Amniotic stem cell (primary cell): Measurements from ENCODE around the gene PLEKHA5.
"Not testable (repeated sequence)": the region's sequence is repeated elsewhere in the genome, so short reads cannot be mapped to it uniquely, and the experiment has no call there.

Source experiments
- DNase-seq: peaks from one replicate; lab custom pipeline; 2025; lab: John Stamatoyannopoulos, UW

PLEKHA5 gene

DNA sequence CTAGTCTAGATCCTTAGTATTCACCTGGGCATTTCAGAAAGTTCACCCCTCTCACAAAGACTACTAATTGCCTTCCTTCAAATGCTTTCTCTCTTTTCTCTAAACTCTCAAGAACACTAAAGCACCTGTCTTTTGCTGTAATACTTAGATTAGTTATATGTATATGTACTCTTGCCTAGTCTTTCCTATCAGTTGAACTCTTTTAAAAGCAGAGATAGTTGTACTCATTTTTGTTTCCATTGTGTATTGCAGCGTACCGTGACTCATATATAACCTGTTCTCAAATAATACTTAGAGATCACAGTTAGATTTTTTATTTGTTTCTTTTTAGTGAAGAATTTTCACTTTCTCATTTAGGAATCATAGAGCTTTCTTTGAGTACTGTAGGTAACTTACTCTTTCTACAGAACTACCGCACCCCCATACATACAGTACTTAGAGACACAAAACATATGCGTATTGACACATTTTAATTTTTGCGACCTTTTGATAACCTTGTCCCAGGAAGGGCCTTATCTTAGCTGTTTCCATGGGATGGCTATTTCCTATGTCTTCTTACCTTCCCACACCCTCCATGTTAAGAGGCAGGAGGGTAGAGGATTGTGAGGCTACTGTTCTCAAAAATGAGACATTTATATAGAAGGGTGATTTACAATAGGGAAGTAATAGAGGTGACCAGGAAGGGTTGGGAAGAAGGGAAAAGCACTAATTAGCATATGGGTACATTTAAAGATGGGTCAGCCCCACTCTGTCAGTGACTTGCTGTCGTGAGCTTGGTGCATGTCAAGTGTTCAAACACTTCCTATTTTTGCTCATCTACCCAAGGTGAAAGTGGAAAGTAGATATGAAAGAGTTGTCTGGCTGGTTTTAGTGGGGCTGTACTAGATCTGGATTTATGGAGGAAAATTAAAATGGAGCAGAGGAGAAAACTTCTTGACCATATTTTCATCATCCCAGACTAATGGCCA is 74.3 kb downstream of the PLEKHA5 start:
- DNase-seq, result no peak

DNA sequence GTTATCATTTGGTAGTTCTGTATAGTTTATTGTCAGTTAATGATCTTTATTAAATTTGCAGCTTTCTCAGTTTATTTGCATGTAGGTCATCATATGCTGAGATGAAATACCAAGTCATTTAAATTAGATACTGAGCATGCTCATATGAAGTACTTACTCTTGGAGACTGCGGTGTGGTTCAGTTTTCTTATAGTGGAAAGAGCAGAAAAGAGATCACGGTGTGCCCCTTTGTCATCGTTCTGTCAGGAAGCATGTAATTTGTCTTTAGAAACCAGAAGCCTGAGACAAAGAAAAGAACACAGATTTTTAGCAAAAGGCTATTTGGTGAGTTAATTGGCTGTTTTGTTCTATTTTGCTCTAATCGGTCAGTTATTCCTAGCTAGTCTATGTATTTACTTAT is 75.6 kb downstream of the PLEKHA5 start:
- no peak for DNase-seq

DNA sequence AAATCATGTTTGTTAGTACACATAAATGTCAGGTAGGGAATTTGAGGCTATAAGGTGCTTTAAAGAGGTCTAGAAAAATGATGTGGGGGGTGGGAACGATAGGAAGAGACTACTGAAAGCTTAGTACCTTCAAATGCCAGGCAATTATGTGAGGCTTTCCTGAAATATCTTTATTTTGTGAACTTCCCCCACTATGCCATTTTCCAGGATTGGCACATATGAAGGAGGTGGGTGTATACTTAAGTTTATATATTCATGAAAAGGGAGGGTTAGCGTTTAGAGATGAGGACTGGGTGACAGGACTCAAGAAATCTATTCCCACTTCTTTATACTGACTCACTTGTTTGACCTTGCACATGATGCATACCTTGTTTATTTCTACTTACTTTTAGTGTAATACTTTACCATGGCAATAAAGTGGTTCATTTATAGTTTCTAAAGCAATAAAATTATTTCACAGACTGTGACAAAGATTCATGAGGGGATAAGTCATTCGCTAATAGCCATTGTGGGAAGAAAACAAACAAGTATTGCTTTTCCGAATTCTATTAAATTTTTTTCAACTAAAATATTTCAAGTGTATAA is 77.1 kb downstream of the PLEKHA5 start:
- no peak for DNase-seq

- DNase-seq, result no peak
Observed at GRCh38 chr12:19208456-19208855, 78.9 kb downstream of the PLEKHA5 start.

- no peak for DNase-seq
Observed at GRCh38 chr12:19209661-19210060, 80.1 kb downstream of the PLEKHA5 start.

DNA sequence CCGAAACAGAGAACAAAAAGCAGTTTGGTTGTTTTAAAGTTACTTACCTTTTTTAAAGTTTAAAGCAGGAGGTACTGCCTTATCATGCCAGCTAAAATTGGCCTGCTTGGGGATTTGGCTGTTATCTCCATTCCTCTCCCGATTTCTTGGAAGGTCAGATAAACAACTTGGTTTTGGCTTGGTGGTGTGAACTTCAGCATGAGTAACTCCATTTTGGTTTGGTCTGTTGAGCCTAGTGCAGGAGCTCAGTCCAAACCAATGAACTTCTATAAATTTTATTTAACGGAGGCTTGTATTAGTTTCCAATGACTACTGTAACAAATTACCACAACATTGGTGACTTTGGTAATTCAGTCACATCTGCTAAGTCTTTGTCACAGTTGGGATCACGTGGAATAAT is 82.3 kb downstream of the PLEKHA5 start:
- DNase-seq, result no peak

- DNase-seq, result no peak
Observed at GRCh38 chr12:19212245-19212644, 82.7 kb downstream of the PLEKHA5 start.

GRCh38 chr12:19214020-19214419 is 84.5 kb downstream of the PLEKHA5 start:
- DNase-seq, result no peak

DNA sequence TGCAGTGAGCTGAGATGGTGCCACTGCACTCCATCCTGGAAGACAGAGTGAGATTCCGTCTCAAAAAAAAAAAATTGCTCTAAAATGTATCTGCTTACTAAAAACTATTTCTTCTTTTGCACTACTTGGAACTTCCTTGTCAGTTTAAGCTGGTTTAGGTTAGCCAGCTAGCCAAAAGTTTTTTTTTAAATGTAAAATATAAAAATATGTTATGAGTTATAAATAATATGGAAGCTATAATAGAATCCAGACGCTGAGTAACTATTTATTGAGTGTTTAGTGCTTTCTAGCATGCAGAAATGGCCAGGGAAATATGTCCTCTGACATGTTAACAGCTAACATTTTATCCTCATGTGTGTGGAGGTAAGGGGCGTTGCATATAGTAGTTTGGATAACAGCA is 85.6 kb downstream of the PLEKHA5 start:
- no peak for DNase-seq

- DNase-seq, result no peak
Observed at GRCh38 chr12:19217446-19217845, 87.9 kb downstream of the PLEKHA5 start.

- DNase-seq, result no peak
Observed at GRCh38 chr12:19220205-19220604, 90.7 kb downstream of the PLEKHA5 start.

DNA sequence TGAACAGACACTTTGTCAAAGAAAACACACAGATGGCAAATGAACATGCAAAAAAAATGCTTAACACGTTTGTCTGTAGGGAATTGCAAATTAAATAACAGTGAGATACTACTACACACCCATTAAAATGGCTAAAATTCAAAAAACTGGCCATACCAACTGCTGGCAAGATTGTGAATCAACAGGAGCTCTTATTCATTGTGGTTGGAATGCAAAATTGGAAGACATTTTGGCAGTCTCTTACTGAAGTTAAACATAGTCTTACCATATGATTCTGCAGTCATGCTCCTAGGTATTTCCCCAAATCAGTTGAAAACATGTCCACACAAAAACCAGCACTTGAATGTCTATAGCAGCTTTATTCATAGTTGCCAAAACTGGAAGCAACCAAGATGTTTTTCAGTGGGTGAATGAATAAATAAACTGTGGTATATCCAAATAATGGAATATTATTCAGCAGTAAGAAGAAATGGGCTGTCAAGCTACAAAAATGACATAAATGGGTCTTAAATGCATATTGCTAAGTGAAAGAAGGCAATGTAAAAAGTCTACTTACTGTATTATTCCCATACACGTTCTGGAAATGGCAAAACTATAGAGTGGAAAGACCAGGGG is 91.4 kb downstream of the PLEKHA5 start:
- no peak for DNase-seq

DNA sequence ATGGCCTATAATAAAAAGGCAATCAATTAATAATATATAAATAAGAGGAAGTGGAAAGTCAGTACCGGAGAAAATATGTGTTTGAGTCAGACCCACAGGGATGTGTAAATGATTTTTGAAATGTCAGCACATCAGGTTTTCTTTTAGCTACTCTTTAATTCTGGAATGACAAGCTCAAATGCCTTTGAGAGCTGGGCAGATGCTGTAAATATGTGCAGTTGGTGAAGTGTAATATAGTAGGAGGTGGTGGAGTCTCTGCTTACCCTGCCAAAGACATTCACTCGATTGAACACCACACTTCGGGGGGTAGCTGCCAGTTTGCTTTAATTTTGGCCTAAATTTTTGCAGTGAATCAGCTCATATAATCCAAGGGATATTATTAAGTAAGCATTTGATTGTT is 93.0 kb downstream of the PLEKHA5 start:
- no peak for DNase-seq

- DNase-seq, result no peak
Observed at GRCh38 chr12:19223018-19223417, 93.5 kb downstream of the PLEKHA5 start.

DNA sequence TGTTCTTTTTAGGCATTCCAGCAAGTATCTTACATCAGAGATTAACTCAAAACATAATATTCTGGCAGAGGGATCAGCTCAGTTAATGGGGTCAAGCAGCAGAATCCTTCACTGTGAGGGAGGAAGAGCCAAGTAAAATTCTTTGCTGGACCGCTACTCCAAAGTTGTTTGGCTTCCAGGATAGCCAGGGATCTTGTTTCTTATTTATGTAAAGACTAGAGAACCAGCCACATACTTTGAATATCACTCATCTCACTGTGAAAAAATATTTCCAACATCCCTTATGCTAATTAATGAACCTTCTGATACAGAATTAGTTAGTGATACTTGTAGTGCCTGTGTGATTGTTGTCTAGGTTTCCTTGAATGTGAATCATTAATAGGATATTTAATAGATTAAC is 94.2 kb downstream of the PLEKHA5 start:
- no peak for DNase-seq

DNA sequence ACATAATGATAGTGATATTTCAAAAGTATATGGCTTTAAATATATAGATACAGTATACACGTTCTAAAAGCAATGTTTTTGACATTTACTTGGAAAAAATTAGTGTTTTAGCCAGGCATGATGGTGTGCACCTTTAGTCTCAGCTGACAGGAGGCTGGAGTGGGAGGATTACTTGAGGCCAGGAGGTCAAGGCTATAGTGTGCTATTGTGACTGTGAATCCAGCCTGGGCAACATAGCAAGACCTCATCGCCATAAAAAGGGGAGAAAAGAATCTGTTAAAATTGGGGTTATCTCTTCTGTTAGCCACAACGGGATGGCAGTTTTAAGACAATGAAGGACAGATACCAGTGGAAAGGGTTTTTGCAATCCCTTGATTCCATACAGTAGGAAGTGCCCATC is 95.2 kb downstream of the PLEKHA5 start:
- no peak for DNase-seq

GRCh38 chr12:19227190-19227879 is 97.8 kb downstream of the PLEKHA5 start:
- no peak for DNase-seq

DNA sequence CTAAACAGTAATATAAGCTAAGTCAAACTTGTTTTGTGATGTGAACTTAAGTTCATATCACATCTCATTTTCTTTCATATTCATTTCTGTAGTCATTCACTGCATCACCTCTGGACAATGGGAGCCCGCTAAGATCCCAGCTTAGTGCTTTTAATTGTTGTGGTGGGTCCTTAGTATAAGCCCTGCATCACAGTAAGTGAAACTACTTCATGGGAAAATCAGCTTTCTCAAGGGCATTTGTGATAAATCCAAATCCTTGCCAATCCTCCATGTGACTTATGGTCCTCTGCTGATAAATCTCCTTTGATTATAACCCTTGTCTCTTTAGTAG is 98.3 kb downstream of the PLEKHA5 start:
- DNase-seq, result no peak

GRCh38 chr12:19229021-19229420 is 99.5 kb downstream of the PLEKHA5 start:
- not testable (repeated sequence) for DNase-seq

DNA sequence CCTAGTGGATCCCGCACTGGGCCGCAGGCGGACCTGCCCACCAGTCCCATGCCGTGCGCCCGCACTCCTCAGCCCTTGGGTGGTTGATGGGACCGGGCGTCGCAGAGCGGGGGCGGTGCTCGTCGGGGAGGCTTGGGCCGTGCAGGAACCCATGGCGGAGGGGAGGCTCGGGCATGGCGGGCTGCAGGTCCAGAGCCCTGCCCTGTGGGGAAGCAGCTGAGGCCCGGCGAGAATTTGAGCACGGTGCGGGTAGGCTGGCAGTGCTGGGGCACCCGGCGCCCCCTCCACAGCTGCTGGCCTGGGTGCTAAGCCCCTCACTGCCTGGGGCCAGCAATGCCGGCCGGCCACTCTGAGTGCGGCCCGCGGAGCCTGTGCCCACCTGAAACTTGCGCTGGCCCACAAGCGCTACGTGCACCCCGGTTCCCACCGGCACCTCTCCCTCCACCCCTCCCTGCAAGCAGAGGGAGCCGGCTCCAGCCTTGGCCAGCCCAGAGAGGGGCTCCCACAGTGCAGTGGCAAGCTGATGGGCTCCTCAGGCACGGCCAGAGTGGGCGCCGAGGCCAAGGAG is 100.8 kb downstream of the PLEKHA5 start:
- no peak for DNase-seq

DNA sequence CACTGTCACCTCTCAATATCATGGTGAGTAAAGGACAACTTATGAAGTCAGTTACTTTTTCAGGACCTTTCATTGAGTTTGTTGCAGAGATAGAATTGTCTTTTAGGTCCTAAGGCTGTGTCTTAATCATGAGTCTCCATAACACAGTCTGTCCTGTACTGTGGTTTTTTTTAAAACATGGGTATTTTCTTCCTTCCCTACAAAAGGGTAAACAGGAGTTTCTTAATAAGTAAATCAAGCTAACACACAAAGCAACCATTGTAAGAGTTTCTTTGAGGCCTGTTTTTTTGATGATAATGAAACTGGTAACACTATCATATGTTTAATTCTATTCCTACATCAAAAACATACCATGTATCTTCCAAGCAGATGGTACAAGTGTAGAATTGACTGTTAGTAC is 101.4 kb downstream of the PLEKHA5 start:
- DNase-seq, result no peak

DNA sequence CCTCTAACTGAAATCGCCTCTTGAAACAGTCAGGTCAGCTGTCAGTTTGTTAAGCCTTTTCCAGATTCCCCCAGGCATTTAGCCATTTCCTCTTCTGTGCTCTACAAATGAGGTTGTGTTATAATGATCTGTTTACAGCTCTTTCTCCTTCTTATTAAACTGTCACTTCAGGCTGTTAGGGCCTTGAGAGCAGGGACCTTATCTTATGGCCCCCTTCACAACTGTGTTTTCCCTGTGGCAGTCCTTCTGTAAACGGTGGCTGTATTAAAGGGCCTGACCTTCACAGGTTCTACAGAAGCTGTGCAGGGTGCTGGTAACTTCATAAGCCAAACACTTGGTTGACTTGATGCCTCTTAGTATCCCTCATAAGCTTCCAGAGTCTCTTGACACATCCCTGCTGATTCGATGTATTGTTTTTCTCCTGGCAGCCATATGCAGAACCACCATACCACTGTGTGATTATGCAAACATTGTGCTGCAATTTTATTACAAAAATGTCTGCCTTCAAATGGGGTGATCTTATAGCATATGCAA is 104.7 kb downstream of the PLEKHA5 start:
- DNase-seq, result no peak
